ENCODE data around the gene MIEF1.

DNA sequence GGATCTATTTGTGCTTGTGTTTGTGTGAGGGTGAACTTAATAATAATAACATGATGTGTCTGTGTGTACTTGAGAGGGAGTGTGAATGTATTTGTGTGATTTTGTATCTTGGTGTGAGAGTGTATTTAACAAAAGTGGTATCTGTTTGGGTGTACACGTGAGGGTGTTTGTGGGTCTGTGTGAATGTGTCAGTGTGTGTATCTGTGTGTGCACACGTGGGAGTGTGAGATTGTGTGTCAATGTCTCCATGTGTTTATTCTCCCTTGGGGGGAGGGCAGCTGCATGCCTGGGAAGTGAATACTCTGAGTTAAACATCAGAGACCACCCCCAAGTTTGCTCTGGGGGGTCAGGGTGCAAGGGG is 45.5 kb downstream of the MIEF1 start:
- TF ChIP-seq POLR2A (IDR thresholded peaks at IDR 0.05; ENCODE audit: low read depth) (no peak), CTCF (IDR thresholded peaks at IDR 0.05) (no peak), POLR2AphosphoS5 (IDR thresholded peaks at IDR 0.05) (no peak), EP300 (IDR thresholded peaks at IDR 0.05) (no peak)

All from esophagus muscularis mucosa (tissue), 4 donors.